ENCODE data around the gene ZDHHC19. TPM values are rescaled to one million over a fixed set of nuclear protein-coding genes. Genes with fewer than 3 reads are reported as not detected.
"Not testable (repeated sequence)": the region's sequence is repeated elsewhere in the genome, so short reads cannot be mapped to it uniquely, and the experiment has no call there.

The ZDHHC19 gene
- polyA plus RNA-seq, 1 donor from 2014 or later: 3.8 TPM

DNA sequence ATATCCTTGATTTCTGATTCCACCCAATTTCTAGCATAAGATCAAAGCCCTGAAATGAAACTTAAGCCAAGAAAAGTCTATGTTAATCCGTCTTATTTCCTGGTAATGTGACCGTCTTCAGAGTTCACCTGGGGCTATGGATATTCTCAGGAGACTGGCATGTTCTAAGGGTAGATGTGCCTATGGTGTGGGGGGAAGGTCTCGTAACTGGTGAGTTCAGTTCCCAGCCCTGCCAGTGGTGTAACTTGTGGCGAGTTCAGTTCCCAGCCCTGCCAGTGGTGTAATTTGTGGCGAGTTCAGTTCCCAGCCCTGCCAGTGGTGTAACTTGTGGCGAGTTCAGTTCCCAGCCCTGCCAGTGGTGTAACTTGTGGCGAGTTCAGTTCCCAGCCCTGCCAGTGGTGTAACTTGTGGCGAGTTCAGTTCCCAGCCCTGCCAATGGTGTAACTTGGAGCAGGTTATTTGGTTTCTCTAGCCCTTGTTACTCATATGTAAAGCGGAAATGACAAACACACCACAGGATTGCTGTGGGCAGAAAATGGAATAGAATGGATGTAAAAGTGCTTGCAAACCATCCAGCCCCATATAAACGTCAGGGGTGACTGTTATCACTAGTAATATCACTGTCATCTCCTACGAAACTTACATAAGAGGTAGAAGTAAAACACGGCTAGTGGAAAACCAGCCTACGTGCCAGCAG, 35.6 kb upstream of the ZDHHC19 start:
- Histone ChIP-seq H3K9me3 (ENCODE audit: low read length) (no peaks in the 10 kb centered on the region), H3F3A (ENCODE audit: insufficient read depth, low read length, poor library complexity, severe bottlenecking) (no peaks in the 10 kb centered on the region), H3K36me3 (ENCODE audit: insufficient read depth, low read length) (peaks cover 4% of the 10 kb centered on the region), H3K9me2 (ENCODE audit: insufficient read depth, low read length) (no peaks in the 10 kb centered on the region), H3K9ac (ENCODE audit: low read length) (no peak overlapping the region), H3K27ac (ENCODE audit: low read length) (no peak overlapping the region), H2AFZ (ENCODE audit: low read depth, low read length) (no peak overlapping the region), H3K4me2 (ENCODE audit: low read length) (no peak overlapping the region), H3K27me3 (ENCODE audit: insufficient read depth, low read depth, low read length) (no peaks in the 10 kb centered on the region), H4K20me1 (ENCODE audit: insufficient read depth) (no peaks in the 10 kb centered on the region), H3K4me3 (ENCODE audit: low read length) (no peak overlapping the region), H3K79me2 (replicated peaks; ENCODE audit: insufficient read depth, low read length) (no peaks in the 10 kb centered on the region)
- no peak for TF ChIP-seq TAF1 (IDR thresholded peaks at IDR 0.05; ENCODE audit: low read depth)
- no peak for TF ChIP-seq RAD21 (conservative IDR thresholded peaks at IDR 0.05)
- TF ChIP-seq SMC3 (conservative IDR thresholded peaks at IDR 0.05; ENCODE audit: poor library complexity): no peak
- no peak for TF ChIP-seq EP300 (conservative IDR thresholded peaks at IDR 0.05; ENCODE audit: poor library complexity, severe bottlenecking)
- TF ChIP-seq MXI1 (conservative IDR thresholded peaks at IDR 0.05; ENCODE audit: poor library complexity, severe bottlenecking): no peak

DNA sequence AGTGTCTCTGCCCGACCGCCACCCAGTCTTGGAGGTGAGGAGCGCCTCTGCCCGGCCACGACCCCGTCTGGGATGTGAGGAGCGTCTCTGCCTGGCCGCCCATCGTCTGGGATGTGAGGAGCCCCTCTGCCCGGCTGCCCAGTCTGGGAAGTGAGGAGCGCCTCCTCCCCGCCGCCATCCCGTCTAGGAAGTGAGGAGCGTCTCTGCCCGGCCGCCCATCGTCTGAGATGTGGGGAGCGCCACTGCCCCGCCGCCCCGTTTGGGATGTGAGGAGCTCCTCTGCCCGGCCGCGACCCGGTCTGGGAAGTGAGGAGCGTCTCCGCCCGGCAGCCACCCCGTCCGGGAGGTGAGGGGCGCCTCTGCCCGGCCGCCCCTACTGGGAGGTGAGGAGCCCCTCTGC, 33.0 kb upstream of the ZDHHC19 start:
- not testable (repeated sequence) for H3K27me3 ChIP-seq (ENCODE audit: insufficient read depth, low read depth, low read length); H3K9ac ChIP-seq (ENCODE audit: low read length); H3K4me2 ChIP-seq (ENCODE audit: low read length); H2AFZ ChIP-seq (ENCODE audit: low read depth, low read length); H3K27ac ChIP-seq (ENCODE audit: low read length); H3K36me3 ChIP-seq (ENCODE audit: insufficient read depth, low read length); H3K9me3 ChIP-seq (ENCODE audit: low read length); H3K9me2 ChIP-seq (ENCODE audit: insufficient read depth, low read length); H3K79me2 ChIP-seq (replicated peaks; ENCODE audit: insufficient read depth, low read length); H3K4me3 ChIP-seq (ENCODE audit: low read length); H4K20me1 ChIP-seq (ENCODE audit: insufficient read depth); H3F3A ChIP-seq (ENCODE audit: insufficient read depth, low read length, poor library complexity, severe bottlenecking)

DNA sequence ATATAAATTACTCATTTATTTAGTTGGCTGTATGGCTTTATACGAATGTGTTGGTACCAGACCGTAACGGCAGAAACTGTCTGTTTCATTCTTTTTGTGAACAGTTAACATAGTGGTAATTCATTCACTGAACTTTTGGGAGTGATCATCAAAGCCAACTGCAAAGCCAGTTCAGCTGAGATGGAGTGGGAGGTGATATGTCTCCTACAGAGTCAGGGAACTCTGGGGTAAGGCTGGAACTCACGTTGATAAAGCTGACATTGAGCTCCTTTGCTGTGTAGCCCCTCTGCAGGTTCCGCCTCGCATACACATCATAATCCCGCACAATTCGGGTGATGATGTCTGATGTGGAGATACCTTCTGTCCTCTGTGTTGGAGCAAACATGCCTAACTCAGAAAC, 30.5 kb upstream of the ZDHHC19 start:
- Histone ChIP-seq H3K27ac (ENCODE audit: low read length) (no peak overlapping the region), H2AFZ (ENCODE audit: low read depth, low read length) (no peak overlapping the region), H3K4me3 (ENCODE audit: low read length) (no peak overlapping the region), H3K36me3 (ENCODE audit: insufficient read depth, low read length) (peaks cover 11% of the 10 kb centered on the region), H4K20me1 (ENCODE audit: insufficient read depth) (no peaks in the 10 kb centered on the region), H3K4me2 (ENCODE audit: low read length) (no peak overlapping the region), H3K9ac (ENCODE audit: low read length) (no peak overlapping the region), H3K9me3 (ENCODE audit: low read length) (no peaks in the 10 kb centered on the region), H3K79me2 (replicated peaks; ENCODE audit: insufficient read depth, low read length) (no peaks in the 10 kb centered on the region), H3K9me2 (ENCODE audit: insufficient read depth, low read length) (no peaks in the 10 kb centered on the region), H3K27me3 (ENCODE audit: insufficient read depth, low read depth, low read length) (no peaks in the 10 kb centered on the region), H3F3A (ENCODE audit: insufficient read depth, low read length, poor library complexity, severe bottlenecking) (no peaks in the 10 kb centered on the region)
- no peak for TF ChIP-seq POLR2AphosphoS5 (IDR thresholded peaks at IDR 0.05)
- no peak for TF ChIP-seq MXI1 (conservative IDR thresholded peaks at IDR 0.05; ENCODE audit: poor library complexity, severe bottlenecking)
- TF ChIP-seq, protein P1, sequence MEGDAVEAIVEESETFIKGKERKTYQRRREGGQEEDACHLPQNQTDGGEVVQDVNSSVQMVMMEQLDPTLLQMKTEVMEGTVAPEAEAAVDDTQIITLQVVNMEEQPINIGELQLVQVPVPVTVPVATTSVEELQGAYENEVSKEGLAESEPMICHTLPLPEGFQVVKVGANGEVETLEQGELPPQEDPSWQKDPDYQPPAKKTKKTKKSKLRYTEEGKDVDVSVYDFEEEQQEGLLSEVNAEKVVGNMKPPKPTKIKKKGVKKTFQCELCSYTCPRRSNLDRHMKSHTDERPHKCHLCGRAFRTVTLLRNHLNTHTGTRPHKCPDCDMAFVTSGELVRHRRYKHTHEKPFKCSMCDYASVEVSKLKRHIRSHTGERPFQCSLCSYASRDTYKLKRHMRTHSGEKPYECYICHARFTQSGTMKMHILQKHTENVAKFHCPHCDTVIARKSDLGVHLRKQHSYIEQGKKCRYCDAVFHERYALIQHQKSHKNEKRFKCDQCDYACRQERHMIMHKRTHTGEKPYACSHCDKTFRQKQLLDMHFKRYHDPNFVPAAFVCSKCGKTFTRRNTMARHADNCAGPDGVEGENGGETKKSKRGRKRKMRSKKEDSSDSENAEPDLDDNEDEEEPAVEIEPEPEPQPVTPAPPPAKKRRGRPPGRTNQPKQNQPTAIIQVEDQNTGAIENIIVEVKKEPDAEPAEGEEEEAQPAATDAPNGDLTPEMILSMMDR (IDR thresholded peaks at IDR 0.05; ENCODE audit: poor library complexity, severe bottlenecking): no peak
- no peak for TF ChIP-seq SMC3 (conservative IDR thresholded peaks at IDR 0.05; ENCODE audit: poor library complexity)
- TF ChIP-seq, protein P2, sequence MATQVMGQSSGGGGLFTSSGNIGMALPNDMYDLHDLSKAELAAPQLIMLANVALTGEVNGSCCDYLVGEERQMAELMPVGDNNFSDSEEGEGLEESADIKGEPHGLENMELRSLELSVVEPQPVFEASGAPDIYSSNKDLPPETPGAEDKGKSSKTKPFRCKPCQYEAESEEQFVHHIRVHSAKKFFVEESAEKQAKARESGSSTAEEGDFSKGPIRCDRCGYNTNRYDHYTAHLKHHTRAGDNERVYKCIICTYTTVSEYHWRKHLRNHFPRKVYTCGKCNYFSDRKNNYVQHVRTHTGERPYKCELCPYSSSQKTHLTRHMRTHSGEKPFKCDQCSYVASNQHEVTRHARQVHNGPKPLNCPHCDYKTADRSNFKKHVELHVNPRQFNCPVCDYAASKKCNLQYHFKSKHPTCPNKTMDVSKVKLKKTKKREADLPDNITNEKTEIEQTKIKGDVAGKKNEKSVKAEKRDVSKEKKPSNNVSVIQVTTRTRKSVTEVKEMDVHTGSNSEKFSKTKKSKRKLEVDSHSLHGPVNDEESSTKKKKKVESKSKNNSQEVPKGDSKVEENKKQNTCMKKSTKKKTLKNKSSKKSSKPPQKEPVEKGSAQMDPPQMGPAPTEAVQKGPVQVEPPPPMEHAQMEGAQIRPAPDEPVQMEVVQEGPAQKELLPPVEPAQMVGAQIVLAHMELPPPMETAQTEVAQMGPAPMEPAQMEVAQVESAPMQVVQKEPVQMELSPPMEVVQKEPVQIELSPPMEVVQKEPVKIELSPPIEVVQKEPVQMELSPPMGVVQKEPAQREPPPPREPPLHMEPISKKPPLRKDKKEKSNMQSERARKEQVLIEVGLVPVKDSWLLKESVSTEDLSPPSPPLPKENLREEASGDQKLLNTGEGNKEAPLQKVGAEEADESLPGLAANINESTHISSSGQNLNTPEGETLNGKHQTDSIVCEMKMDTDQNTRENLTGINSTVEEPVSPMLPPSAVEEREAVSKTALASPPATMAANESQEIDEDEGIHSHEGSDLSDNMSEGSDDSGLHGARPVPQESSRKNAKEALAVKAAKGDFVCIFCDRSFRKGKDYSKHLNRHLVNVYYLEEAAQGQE (IDR thresholded peaks at IDR 0.05; ENCODE audit: borderline replicate concordance): no peak
- no peak for TF ChIP-seq EZH2 (IDR thresholded peaks at IDR 0.05; ENCODE audit: borderline replicate concordance, insufficient read depth, low read length, poor library complexity, severe bottlenecking)
- TF ChIP-seq EP300 (conservative IDR thresholded peaks at IDR 0.05; ENCODE audit: poor library complexity, severe bottlenecking): no peak
- TF ChIP-seq TAF1 (IDR thresholded peaks at IDR 0.05; ENCODE audit: low read depth): no peak
- no peak for TF ChIP-seq RAD21 (conservative IDR thresholded peaks at IDR 0.05)
